Pulmonary artery endothelial cell (primary cell): Measurements from ENCODE around the gene SLC22A6. TPM values are rescaled to one million over a fixed set of nuclear protein-coding genes. Genes with fewer than 3 reads are reported as not detected.

Source experiments
- DNase-seq: peaks from one replicate; pipeline ENCODE4 v3.0.0-alpha.2; 2011; ENCODE audit warnings: low read depth, low spot score
- total RNA-seq: library from RNA; depleted of rRNA; stranded (reverse); fragments of >200 nt; gene quantifications from 2 replicates; pipeline ENCODE4 v1.2.3, GENCODE V29; 2014

SLC22A6 gene, protein sequence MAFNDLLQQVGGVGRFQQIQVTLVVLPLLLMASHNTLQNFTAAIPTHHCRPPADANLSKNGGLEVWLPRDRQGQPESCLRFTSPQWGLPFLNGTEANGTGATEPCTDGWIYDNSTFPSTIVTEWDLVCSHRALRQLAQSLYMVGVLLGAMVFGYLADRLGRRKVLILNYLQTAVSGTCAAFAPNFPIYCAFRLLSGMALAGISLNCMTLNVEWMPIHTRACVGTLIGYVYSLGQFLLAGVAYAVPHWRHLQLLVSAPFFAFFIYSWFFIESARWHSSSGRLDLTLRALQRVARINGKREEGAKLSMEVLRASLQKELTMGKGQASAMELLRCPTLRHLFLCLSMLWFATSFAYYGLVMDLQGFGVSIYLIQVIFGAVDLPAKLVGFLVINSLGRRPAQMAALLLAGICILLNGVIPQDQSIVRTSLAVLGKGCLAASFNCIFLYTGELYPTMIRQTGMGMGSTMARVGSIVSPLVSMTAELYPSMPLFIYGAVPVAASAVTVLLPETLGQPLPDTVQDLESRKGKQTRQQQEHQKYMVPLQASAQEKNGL
- not detected in 2 replicates for total RNA-seq

DNA sequence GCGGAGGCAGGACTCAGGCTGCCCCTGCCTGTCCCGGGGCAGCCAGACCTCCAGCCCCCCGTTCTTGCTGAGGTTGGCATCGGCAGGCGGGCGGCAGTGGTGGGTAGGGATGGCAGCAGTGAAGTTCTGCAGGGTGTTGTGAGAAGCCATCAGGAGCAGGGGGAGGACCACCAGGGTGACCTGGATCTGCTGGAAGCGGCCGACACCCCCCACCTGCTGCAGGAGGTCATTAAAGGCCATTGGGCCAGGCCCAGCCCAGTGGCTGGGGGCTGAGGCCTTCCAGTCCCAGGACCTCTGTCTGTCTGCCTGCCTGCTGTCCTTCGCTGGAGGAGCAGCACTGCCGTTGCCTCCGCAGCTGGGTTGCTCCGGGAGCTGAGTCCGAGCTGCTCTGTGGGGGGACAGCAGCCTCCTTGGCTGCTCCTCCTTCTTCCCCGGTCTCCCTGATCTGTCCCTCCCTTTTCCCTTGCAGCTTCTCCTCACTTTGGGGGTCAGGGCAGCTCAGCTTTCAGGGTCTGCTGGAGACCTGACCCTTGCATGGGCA lies at the start of gene SLC22A6:
SLC22A6 (minus strand) TSS at position 517 of the 541 bp plus-strand sequence; CDS start at position 240, 277 bp downstream.
- no peak for DNase-seq

DNA sequence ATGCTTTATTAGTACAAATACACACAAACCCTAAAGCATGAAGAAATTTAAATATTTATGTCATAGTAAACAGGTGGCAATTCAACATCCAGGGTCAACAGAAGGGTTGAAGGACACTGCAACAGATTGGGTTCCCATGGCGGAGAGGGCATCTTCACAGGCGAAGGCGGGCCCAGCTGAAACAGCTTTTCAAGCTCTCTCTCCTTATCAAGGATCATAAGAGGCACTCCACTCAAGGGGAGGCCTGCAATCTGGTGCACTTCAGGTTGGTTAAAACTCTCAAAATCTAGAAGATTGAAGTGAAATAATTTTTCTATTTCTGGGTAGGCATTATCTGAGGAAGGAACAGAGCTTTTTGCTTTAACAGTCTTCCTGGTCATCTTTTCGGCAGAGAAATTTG lies 47.7 kb upstream of the SLC22A6 start:
- DNase-seq = no peak

DNA sequence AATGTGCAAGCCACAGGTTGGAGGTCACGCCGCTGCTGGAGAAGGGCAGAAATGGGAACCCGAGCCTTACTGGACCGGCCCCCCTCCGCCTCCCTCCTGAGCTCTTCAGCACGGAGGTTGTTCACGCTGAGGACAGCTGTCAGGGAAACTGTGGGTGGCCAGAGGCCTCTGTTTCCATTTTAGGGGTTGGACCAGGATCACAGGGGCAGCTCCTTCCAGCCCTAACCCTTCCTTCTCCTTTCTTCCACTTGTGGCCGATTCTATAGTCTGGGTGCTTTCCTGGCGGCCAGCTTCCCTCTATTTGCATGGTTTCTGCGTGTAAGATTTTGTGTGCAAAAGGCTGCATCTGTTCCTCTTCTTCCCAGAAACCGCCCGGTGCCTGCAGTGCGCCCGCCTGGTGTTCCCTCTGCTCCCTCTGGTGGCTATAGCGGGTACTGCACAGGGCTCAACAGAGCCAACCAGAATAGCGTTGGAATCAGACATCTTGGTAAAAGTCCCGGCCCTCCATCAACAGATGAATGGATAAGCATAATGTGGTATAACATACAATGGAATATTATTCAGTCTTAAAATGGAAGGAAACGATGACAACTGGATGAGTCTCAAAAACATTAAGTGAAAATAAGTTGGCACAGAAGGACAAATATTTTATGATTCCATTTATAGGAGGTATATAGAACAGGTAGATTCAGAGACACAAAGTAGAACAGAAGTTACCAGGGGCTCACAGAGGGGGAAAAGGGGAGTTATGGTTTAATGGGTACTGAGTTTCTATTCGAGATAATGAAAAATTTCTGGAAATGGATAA lies 39.3 kb upstream of the SLC22A6 start:
- DNase-seq = peak; percentile 27

- no peak for DNase-seq
These were observed 38.6 kb upstream of the SLC22A6 start for GRCh38 chr11:63023222-63023814.

GRCh38 chr11:63022441-63022840 lies 37.7 kb upstream of the SLC22A6 start:
- no peak for DNase-seq

DNA sequence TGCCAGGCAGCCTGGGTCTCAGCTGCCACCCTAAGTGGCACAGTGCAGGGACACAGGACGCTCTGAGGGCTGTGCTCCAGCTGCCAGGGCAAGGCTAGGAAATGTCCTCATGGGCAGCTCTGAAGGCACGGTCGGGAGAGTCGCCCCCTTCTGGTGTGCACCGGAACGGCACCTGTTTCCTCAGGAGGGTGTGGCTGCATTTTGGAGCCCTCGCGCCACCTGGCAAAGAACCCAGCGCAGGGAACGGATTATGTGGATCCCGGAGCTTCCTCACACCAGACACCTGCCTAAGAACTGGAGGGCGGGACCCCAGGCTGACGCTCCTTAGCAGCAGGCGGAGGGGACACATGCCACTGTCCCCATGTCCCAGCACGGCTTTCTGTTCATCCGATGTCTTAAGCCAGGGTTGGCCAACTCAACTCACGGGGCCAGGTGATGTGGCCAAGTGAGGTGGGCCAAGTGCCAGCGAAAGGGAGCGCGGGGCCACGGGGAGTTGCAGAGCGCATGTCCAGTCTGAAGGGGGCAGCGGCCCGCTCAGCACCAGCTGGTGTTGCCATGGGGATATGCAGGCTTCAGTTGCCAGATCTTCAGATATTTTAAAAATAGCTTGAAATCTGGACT lies 36.0 kb upstream of the SLC22A6 start:
- DNase-seq = no peak

- DNase-seq = no peak
These were observed 34.7 kb upstream of the SLC22A6 start for GRCh38 chr11:63019506-63019905.

- DNase-seq = peak; percentile 75
These were observed 32.7 kb upstream of the SLC22A6 start for GRCh38 chr11:63017306-63017974.

DNA sequence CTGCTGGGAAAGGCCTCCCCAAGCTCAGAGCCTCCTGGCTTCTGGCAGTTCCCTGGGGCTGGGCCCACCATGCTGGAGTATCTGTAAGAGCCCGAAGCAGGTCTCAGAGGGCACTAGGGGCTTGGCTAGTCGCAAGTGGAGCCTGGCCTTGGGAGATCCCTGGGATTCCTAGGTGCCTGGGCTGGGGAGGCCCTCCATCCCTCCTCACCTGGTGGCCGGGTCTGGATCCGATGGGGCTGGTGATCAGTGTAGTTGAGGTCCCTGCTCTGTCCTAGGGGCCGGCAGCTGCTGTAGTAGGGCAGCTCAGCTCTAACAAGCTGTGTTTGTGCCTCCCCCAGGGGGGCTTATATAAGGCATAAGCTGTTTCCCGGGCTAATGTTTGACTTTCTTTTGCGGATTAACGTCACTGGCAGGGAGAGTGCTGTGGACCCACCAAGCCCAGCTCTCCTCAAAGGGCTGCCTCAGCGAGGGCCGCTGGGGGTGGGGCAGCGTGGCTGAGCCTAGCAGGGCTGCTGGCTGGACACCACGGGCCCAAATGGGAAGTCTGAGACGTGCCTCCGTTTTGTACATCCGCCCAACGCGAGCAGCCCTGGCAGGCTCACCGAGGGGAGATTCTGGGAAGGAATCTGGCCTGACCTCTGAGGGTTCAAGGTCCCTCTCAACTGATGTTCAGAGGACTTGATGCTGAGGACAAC lies 30.9 kb upstream of the SLC22A6 start, which contains the start of gene SLC22A8:
SLC22A8 (minus strand) TSS at position 321 of the 695 bp plus-strand sequence. CDS start 883 bp downstream, outside the sequence.
- no peak for DNase-seq

GRCh38 chr11:63014408-63015055 lies 29.8 kb upstream of the SLC22A6 start:
- no peak for DNase-seq

GRCh38 chr11:63012839-63013238 lies 28.1 kb upstream of the SLC22A6 start:
- no peak for DNase-seq

DNA sequence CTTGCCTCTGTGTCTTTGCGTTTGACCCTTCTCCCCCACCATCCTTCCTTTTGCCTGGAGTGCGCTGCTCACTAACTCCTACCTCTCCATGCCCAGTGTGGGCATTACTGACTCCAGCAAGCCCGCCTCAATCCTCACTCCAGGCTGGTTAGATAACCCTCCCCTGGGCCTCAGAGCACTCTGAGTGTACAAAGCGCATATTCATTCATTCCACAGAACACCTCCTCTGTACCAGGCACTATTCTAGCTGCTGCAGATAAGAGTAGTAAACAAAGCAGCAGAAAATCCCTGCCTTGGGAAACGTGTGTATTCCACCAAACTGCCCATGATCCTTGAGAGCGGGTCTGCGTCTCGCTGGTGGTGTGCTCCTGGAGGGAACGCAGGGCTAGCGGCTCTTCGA lies 27.7 kb upstream of the SLC22A6 start:
- no peak for DNase-seq

DNA sequence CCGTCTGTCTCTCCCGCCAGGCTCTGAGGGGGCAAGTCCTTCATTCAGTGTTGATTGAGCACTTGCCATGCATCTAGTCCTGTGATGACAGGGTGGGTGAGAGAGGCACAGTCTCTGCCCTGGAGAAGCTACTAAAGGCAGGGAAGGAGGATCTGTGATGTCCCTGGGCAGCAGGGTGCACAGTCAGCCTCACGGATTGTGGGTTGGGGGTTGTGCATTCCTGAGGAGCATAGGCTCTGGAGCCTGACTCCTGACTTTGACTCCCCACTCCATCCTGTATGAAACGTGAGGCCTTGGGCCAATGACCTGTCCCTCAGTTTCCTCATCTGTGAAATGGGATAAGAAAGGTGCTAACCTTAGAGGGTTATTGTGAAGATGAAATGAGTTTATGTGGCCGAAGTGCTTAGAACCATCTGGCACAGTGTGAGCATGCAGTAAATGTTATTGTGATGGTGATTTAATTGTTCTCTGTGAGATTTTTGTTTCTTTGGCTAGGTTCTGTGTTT lies 26.2 kb upstream of the SLC22A6 start:
- no peak for DNase-seq

- DNase-seq = no peak
These were observed 23.2 kb upstream of the SLC22A6 start for GRCh38 chr11:63007920-63008319.

DNA sequence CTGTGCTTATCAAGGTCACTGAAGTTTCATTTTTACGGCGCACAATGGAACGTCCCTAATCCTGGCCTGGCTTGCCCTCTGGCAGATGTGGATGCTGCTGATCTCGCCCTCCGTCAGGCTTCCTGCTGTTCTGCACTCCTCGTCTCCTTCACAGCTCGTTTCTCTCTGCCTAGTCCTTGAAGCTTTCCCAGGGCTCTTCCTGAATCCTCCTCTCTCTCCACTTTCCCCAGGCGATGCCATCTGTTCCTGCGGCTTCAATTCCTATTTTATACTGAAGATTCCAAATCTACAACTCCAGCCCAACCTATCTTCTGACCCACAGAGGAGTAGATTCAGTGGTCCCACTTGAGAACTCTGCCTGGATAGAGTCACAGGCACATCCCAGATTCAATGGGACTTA lies 16.7 kb upstream of the SLC22A6 start:
- DNase-seq = no peak

DNA sequence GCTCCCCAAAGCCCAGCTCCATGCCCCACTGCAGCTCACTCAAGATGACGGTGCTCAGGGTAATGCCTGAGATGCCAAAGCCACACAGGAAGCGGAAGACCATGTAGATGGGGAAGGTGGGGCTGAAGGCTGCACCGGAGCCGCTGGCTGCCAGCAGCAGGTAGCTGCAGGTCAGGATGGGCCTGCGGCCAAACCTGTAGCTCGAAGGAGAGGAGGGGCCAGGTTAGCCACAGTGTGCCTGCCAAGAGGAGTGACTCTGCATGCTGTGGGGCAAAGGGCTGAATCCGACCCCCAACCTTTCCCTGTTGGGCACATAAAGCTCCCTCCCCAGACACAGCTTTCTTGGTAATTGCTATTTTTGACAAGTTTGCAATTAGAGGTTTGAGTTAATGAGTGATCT lies 14.9 kb upstream of the SLC22A6 start:
- no peak for DNase-seq

- DNase-seq = no peak
These were observed 14.4 kb upstream of the SLC22A6 start for GRCh38 chr11:62999156-62999555.

DNA sequence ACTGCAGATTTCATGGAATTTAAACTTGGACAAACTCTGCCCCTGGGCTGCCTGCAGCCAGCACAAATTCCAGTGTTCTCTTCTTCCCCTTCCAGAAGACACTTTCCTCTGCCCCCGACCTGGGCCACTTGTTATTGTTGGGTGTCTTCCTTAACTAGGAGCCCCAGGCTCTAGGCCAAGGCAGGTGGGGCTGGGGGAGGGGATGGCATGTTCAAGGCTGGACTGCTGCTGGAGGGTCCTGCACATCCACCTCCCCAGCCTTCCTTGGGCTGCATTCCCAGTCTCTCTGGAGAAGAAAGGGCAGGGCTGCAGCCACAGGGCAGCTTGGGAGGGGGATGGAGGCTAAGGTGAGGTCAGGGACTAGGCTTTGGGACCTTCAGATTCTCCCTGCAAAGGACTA lies 11.5 kb upstream of the SLC22A6 start:
- no peak for DNase-seq

GRCh38 chr11:62994775-62995174 lies 10.0 kb upstream of the SLC22A6 start:
- DNase-seq = no peak
